Choroid plexus epithelial cell (primary cell): ENCODE measurements around the gene FBXW7.

Source experiments
- DNase-seq: peaks from one replicate; pipeline ENCODE4 v3.0.0-alpha.2; 2010; ENCODE audit warnings: low read depth
- H3K4me3 ChIP-seq: 2 replicates; pipeline ENCODE4 v1.5.1; 2011; ENCODE audit warnings: low read depth, mild to moderate bottlenecking, control low read depth, low read length, moderate library complexity
- TF ChIP-seq, protein P1 (sequence below): conservative IDR thresholded peaks from 2 replicates; pipeline ENCODE4 v1.5.1; 2011; ENCODE audit warnings: low read depth, mild to moderate bottlenecking, control low read depth, inconsistent platforms, low read length, moderate library complexity

Gene FBXW7

DNA sequence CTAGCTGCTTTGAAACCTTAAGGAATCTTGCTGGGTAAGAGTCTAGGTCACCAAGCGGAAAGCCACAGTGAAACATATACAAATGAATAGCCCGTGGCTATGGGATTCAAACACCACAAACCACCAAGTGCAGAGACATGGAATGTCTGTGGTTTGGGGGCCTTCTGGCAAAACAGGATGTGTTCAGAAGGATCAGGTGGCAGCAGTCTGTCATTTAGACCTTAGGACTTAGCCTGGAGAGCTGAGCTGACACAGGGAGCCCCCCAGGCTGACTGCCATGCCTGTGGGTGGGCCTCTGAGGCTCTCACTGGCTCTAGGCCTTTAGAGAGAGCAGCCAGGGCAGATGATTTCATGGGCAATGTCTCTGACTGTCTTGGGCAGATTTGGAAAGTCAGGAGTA lies 225.6 kb downstream of the FBXW7 start:
- TF ChIP-seq, protein P1, sequence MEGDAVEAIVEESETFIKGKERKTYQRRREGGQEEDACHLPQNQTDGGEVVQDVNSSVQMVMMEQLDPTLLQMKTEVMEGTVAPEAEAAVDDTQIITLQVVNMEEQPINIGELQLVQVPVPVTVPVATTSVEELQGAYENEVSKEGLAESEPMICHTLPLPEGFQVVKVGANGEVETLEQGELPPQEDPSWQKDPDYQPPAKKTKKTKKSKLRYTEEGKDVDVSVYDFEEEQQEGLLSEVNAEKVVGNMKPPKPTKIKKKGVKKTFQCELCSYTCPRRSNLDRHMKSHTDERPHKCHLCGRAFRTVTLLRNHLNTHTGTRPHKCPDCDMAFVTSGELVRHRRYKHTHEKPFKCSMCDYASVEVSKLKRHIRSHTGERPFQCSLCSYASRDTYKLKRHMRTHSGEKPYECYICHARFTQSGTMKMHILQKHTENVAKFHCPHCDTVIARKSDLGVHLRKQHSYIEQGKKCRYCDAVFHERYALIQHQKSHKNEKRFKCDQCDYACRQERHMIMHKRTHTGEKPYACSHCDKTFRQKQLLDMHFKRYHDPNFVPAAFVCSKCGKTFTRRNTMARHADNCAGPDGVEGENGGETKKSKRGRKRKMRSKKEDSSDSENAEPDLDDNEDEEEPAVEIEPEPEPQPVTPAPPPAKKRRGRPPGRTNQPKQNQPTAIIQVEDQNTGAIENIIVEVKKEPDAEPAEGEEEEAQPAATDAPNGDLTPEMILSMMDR, result no peak
- no peak overlapping the region for H3K4me3 ChIP-seq
- peak; percentile 73 for DNase-seq

DNA sequence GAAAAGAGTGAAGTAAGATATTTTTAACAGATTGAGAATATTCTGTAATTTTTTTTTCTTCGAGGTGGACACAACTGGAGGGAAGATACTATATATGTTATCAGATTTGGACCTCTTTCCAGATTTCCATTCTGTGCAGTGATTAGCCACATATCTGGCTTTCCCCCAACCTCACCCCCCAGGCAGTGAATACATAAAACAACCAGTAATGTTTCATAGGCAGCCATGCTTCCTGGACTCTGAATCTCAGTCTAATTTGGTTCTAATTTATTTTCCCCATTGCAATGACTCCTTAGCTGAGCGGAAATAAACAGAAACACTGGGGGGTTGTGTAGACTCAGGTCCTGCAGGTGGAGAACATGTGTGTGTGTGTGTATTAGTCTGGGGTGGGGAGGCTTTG lies 226.5 kb downstream of the FBXW7 start:
- TF ChIP-seq, protein P1, result no peak
- DNase-seq, result no peak
- no peak overlapping the region for H3K4me3 ChIP-seq

DNA sequence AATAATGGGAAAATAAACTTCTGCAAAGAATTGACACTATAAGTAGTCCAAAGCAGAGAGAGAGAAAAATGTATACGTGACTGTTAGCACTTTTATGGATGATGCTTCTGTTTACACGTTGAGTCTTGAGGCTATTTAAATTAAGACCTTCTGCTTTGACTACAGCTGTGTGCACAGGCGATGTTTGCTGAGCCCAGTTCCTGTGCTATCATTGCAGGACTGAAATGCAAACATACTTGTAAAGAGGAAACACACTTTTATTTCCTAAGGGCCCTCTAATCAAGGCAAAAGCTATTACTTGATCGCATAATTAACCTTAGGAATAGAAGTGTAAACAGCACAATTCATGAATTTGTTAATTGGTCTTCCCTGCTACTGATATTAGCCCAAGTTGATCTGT lies 226.9 kb downstream of the FBXW7 start:
- TF ChIP-seq, protein P1, result no peak
- no peak overlapping the region for H3K4me3 ChIP-seq
- no peak for DNase-seq

DNA sequence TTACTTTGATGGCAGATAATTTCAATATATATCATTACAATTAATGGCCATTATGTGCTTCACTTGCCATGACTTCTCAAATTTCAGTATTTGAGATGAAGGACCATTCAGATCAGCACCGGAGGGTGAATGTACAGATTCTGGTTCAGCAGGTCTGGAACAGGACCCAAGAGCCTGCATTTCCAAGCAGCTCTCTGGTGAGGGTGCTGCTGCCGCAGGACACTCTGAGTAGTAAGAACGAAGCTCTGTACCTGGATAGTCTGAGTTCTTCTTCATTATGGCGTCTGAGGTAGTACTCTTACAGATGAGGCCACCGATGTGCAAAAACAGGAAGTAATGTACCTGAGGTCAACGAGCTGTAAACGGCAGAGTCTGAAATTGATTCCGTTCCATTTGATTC lies 228.2 kb downstream of the FBXW7 start:
- no peak overlapping the region for H3K4me3 ChIP-seq
- DNase-seq, result no peak
- TF ChIP-seq, protein P1, result no peak

DNA sequence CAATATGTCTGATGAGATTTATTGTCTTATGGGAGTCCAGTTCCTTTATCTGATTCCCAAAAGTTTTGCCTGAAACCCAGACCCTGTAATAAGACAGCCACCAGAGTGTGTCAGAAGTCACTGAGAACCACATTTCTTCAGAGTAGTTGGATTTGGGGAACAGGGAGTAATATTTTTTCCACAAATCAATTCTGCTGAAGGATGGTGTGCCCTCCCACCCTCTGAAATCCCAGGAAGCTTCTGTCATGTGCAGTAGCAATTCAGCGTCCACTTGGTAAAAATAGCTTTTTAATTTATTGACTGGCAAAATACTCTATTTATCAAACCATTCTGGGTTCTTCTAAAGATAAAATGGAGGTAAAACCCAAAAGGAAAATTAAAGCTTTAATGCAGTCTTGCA lies 229.4 kb downstream of the FBXW7 start:
- DNase-seq, result no peak
- no peak overlapping the region for H3K4me3 ChIP-seq
- TF ChIP-seq, protein P1, result no peak

DNA sequence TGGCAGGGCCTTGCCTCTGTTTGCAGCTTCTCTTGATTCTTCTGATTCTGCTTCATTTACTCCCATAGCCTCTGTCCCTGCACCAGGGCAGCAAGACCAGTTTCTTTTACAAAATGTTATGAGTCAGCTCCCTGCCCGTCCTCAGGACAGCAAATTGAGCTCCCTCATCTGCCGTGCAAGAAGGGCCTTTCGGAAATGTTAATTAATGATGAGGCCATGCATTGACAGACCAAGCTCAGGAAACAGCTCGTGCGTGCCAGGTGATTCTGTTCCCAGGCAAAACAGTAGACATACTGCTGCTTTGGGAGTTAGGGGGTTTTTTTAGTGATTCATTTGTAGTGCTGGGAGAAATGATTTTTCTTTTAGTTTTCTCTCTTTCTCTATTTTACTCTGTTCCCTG lies 231.7 kb downstream of the FBXW7 start:
- no peak overlapping the region for H3K4me3 ChIP-seq
- TF ChIP-seq, protein P1, result no peak
- no peak for DNase-seq

DNA sequence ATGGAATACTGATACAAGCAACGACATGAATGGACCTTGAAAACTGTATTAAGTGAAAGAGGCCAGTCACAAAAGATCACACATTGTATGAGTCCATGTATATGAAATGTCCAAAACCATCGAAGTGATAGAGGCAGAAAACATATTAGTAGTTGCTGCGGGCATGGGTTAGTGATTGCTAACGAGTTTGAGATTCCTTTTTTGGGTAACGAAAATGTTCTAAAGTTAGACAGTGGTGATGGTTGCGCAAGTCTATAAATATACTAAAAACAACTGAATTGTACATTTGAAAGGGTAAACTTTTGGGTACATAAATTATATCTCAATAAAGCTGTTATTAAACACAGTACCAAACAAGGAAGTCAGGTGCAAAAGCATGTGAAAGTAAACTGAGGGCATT lies 234.5 kb downstream of the FBXW7 start:
- no peak overlapping the region for H3K4me3 ChIP-seq
- no peak for DNase-seq
- TF ChIP-seq, protein P1, result no peak
